ENCODE measurements around the gene SELENOI.
"Not testable (repeated sequence)": the region's sequence is repeated elsewhere in the genome, so short reads cannot be mapped to it uniquely, and the experiment has no call there.

SELENOI gene, protein sequence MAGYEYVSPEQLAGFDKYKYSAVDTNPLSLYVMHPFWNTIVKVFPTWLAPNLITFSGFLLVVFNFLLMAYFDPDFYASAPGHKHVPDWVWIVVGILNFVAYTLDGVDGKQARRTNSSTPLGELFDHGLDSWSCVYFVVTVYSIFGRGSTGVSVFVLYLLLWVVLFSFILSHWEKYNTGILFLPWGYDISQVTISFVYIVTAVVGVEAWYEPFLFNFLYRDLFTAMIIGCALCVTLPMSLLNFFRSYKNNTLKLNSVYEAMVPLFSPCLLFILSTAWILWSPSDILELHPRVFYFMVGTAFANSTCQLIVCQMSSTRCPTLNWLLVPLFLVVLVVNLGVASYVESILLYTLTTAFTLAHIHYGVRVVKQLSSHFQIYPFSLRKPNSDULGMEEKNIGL

DNA sequence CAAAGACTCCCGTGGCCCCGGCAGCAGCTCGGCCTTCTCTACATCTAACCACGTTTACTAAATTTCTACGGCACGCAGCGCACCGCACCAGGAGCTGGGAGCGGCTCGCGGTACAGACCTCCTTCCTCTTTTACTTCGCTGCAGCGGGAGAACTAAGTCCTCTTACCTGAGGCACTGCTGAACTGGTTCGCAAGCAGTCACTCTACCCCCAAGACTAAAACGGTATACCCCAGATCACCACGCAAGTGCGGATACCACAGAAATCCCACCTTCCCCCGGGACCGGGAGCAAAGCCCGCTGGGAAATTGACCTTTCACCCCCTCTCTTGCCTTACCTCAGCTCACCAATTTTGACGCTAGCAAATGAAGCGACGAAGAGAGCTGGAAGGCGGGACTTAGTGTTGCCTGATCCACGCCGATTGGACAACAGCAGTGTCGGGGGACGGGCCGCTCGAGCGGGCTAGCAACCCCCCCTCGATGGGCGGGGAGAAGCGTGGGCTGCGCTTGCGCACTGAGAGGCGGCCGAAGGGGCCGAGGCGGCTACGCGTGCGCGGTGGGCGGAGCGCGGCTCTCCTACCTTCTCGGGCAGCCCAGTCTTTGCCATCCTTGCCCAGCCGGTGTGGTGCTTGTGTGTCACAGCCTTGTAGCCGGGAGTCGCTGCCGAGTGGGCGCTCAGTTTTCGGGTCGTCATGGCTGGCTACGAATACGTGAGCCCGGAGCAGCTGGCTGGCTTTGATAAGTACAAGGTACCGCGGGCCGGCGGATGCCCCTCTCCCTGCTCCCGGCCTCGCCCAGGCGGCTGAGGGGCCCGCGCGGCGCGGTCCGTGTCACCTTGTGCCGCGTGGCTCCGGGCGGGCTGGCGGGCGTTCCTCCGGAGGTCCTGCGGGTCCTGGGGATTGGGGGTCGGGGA lies at the start of gene SELENOI:
Gene SELENOI (plus strand): TSS at position 599 of the 909 bp plus-strand sequence. CDS start 90 bp downstream, at position 689.
- peak; percentile 97 to 100 (median 99) for DNase-seq (ENCODE audit: low read depth in 3 of 3)

DNA sequence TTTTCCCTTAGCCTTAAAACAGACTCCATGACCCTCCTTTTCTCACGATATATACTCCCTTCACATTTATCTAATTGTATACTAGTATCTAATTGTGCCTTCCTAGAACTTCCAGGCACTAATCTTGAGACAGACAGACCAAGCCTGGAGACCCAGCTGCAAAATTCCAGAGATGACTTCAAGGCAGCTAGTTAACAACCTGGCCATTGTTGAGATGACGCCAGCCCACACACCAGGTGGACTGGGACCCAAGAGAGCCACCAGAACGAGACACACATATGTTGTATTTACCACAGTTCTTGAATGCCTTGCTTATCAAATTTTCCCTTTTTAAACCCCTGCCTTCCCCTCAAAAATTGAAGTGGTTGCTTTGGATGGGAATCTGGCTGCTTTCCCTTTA lies 48.9 kb upstream of the SELENOI start:
- DNase-seq (ENCODE audit: low read depth in 3 of 3), result no peak

DNA sequence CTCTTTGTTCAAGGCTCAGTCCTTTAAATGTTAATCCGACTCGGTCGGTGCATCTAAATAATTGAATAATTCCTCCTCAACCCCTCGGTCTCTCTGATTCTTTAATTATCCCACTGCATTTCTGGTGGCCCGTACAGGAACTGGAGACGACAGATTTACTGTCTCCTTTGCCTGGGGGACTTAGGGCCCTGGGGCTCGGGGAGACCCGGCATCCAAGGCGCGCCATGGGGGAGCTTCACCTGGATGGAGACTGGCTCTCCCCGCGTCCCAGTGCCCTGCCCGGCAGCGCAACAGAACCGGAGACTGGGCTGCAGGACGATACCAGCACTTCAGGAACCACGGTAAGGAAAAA lies 47.7 kb upstream of the SELENOI start:
- no peak for DNase-seq (ENCODE audit: low read depth in 3 of 3)

DNA sequence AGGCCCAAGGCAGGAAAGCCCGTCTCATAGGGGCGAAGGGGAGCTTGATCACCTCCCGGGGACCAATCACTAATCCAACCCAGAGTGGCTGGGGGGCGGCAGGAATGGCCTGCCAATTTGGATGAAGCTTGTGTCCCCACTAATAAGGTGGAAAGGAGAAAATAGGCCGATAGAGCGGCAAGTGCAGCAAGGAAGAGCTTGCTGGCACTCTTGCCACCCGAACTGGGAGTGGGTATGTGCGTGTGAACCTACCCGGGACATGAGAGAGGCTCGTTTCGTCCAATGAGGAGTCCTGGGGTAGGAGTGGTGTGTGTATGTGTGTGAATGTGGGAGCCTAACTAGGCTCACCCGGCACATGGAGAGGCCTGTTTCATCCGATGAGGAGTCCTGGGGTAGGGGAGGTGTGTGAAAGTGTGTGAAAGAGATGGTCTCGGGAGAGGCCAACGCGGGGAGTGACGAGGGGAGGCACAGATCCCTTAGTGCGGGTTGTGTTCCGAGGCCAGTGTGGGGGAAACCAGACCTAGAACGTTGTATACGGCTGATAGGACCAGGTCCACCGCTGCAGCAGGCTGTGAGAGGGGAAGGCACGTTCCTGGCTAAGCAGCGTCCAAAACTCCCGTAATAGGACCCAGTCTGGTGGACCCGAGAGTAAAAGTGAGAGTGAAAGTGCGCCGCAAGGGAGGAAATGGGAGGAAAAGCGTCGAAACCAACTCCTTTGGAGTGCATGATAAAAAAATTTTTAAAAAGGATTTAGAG lies 47.1 kb upstream of the SELENOI start:
- peak in 1 of 3 experiments; percentile 17 for DNase-seq (ENCODE audit: low read depth in 3 of 3)

DNA sequence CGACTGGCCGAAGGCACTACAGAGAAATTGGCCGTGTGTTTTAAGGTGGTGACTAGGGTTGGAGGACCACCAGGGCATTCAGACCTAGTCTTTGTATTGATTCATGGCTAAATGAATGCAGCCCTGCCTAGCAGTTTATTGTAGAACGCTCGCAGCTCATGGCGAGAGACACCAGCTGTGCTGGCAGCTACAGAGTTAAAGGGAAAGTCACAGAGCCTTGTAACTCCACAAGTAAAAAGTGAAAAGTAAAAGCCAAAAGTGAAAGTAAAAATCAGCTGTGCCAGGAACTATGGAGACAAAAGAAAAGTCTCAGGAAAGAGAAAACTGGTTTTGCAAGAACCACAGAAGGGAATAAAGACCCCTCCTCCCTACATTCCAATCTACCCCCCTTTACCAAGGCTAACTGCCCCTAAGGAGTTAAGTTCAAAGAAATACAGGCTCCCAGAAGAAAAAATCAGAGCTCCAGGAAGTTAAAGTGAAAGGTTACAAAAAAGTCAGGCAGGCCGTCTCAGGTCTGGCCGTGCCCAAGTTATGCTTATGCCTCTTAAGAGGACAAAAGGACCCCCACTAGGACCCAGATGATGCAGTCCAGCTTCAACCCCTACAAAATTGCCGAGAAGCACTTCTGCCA lies 46.4 kb upstream of the SELENOI start:
- DNase-seq (ENCODE audit: low read depth in 3 of 3), result no peak

DNA sequence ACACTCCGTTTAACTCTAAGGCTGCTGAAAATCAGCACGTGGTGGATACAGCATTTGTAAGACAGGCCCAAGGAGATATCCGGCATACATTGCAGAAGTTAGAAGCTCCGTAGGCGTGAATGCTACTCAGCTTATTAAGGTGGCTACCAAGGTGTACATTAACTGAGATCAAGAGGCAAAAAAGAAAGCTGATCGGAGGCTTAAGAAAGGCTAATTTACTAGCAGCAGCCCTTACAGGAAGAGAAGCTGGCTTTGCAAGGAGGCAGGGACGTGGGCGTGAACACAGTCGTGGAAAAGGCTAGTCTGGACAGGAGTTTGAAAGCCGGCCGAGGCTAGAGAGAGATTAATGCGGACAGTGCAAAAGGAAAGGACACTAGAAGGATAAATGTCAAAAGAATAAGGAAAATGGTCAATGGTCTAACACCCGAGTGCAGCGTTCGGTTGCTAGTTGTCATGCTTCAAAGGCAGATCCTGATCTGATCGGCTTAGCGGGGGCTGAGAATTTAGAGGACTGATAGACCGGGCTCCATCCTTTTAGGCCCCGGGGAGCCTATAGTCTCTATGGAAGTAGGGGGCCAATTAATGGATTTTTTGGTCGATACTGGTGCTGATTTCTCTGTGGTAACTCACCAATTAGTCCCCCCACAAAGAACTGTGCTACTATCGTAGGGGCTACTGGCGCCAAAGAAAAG lies 45.6 kb upstream of the SELENOI start:
- no peak for DNase-seq (ENCODE audit: low read depth in 3 of 3)

DNA sequence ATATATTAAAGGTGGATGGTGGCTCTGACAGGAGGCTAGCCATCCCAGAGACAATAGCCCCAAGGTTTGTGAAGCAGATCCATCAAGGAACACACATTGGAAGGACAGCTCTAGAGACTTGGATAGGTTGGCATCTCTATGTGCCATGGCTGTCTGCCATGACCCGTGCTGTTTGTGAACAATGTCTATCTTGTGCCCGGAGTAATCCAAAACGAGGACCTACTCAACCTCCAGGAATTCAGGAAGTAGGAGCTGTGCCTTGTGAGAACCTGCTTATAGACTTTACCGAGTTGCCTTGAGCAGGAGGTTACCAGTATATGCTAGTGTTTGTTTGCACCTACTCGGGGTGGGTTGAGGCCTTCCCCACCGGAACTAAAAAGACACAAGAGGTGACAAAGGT lies 43.1 kb upstream of the SELENOI start:
- DNase-seq (ENCODE audit: low read depth in 3 of 3), result no peak

DNA sequence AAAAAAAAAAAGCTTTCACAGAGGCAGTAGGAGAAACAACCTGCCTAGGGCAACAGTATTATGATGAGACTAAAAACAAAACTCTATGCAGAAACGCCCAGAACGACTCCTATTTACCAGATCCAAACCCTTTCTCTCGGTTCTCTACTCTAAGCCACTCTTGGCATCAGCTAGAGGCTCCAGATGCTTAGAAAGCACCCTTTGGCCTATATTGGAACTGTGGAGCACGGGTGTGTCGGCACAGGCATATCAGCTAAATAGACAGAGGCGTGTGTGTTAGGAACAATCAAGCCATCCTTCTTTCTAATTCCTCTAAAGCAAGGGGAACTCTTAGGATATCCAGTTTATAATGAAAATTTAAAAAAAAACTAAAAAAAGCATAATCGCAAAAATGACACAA lies 40.8 kb upstream of the SELENOI start:
- DNase-seq (ENCODE audit: low read depth in 3 of 3), result not testable (repeated sequence)

DNA sequence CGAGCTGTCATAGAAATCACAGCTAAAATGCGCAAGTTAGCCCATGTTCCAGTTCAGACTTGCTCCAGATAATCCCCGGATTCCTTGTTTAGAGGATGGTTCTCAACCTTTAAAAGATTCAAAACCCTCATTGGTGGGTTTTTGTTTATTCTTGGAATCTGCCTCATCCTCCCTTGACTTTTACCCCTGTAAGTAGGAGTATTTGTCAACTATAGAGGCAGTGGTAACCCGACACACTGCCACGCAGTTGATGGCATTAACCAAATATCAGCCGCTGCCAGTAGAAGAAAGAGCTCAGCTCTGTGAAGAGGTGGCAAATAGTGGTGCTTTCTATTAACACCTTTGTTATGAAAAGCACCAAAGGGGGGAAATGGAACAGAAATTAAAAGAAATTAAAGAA lies 40.4 kb upstream of the SELENOI start:
- no peak for DNase-seq (ENCODE audit: low read depth in 3 of 3)

DNA sequence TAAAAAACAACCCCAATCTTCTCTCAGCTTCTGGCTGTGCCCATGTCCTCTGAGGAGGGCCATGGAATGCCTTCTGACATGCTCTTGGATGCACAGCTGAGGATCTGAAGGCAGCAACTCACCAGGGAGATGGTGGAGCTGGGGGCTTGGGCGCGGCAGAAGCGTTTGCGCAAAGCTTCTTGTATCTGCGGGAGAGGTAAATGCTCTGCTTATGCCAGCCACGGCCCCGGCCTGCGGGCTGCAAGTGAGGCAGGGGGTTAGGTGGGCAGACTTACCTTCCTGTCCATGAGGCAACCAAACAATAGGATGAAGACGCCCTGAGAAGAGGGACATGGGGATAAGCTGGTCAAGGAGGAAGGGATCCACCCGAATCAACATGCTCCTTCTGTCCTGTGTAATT lies 36.0 kb upstream of the SELENOI start:
- DNase-seq (ENCODE audit: low read depth in 3 of 3), result no peak

DNA sequence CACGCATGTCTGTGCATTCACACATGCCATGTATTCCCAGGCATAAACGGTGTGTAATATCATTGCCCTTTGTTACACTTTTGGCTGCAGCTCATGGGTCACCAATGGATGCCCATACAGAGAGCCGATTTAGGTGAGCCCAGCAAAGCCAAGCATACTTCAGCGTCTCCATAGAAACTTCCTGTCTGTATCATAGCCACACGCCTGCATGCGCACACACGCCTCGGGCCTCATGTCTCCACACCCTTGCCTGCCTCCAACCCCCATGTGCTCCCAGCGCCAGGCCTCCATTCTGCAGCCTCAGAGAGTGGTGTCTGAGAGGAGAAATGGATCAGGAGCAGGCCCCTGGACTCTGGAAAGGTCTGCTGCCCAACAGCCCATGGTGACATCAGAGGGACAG lies 33.5 kb upstream of the SELENOI start:
- DNase-seq (ENCODE audit: low read depth in 3 of 3), result no peak

DNA sequence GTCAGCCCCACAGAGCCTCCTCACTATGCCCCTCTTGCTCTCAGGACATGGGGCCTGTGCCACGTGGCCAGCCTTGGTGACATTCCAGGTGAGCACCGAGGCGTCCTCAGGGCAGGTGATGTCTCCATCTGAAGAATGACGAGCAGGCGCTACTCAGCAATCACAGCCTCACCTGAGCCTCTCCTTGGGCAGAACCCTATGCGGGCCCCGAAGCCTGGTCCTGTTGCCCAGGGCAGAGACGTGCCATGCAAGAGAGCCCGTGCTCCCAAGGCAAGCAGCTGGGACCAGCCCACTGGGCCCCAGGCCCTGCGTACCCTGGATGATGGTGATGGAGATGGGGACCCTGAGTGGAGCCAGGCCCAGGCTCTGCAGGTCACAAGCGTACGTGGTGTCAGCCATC lies 32.5 kb upstream of the SELENOI start:
- DNase-seq (ENCODE audit: low read depth in 3 of 3), result no peak

DNA sequence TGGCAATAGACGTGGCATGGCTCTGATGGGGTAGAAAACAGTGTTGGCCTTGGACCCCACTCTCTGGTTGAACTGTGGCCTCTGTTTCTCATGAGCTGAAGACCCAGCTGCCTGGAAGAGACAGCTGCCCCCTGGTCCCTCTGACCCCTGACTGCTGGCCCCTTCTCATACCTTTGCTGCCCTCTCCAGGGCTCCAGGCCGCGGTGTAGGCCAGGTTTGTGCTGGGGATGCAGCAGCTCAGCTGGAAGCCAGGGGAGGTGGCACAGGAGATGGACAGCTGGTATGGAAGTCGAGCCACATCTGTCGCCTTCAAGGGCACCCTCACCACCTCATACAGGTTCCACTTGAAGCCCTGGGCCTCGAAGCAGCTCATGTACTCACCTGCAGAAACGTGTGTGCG lies 31.7 kb upstream of the SELENOI start:
- DNase-seq (ENCODE audit: low read depth in 3 of 3), result no peak

DNA sequence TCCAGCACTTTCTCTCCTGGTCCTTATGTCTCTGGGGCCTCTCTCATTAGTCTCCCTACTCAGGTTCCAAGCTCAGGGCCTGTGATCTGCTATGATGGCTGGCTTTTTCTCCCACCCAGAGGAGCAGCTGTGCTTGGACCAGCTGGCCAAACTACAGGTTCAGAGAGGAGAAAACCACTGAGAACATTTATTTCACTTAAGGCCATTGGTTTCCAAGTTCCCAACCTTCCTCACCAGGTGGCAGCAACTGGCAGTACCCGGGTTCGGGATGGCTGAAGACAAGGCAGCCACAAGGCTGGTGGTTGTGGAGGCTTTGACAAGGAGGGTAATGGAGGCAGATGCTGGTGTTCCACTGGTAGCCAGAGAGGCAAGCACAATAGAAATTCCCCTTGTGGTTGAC lies 29.9 kb upstream of the SELENOI start:
- no peak for DNase-seq (ENCODE audit: low read depth in 3 of 3)

DNA sequence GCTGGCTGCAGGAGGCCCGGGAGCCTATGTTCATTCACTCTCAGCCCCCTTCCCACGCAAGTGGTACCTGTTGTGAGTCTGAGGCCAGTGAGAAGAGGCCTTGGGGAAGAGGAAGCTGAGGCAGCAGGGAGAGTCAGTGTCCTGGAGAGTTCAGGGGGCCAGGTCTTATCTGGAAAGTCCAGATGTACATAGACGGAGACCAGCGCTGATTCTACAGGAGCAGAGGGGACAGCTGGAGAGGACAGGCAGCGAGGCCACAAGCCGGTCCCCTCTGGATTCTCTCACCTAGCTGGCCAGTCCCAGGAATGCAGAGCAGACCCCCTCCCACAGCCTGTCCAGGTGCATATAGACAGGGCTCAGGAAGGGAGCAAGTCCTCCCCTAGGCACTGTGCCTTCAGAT lies 29.1 kb upstream of the SELENOI start:
- DNase-seq (ENCODE audit: low read depth in 3 of 3), result no peak

DNA sequence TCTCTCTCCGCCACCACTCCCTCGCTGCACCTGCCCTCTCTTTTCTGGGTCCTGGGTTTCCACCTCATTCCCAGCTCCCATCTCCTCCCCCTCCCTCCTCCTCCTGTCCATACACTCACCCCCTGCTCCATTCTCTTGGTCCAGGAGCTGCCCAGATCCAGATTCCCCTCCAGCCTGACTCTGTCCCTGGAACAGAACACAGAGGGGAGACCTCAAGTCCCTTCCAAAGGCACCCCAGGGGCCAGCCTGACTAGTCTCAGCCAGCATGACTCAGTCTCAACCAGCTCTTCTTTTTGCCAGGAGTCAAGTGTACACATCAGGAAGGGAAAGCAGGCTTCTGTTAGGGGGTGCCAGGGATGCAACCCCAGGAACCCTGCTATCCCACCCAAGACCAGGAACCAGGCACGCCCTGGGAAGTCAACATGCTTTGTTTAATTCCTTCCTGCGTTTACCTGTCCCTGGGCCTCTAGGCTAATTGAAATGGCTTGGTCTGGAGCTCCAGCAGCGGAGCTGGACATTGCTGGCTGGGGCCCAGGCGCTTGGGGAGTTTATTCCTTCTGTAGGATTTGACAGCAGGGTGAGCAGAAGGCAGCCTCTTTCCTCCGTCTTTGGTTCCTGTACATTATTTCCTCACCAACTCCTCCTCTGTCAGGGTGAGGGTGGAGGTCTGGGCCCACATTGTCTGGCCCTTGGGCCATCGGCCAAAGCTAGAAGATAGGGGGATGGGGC lies 28.4 kb upstream of the SELENOI start:
- DNase-seq (ENCODE audit: low read depth in 3 of 3), result no peak

DNA sequence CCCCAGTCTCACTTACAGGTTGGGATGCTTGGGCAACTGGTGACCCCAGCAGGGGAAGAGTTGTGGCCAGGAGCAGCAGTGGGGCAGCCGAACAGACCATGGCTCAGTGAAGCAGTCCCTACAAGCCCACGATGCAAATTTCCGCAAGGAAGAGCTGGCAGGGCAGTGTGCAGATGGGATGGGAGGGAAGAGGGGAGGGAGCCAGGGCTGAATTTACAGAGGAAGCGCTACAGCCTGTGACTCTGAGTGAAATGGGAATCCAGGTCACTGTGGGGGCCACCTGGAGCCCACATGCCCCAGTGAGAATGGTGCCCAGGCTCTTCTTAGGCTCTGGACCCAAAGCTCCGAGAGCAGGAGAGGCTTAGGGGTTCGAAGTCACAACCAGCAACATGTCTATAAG lies 27.0 kb upstream of the SELENOI start:
- DNase-seq (ENCODE audit: low read depth in 3 of 3), result no peak

DNA sequence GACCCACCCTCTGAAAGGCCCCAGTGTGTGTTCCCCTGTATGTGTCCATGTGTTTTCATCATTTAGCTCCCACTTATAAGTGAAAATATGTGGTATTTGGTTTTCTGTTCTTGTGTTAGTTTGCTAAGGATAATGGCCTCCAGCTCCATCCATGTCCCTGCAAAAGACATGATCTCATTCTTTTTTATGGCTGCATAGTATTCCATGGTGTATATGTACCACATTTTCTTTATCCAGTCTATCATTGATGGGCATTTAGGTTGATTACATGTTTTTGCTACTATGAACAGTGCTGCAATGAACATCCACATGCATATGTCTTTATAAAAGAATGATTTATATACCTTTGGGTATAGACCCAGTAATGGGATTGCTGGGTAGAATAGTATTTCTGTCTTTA lies 21.5 kb upstream of the SELENOI start:
- not testable (repeated sequence) for DNase-seq (ENCODE audit: low read depth in 3 of 3)

DNA sequence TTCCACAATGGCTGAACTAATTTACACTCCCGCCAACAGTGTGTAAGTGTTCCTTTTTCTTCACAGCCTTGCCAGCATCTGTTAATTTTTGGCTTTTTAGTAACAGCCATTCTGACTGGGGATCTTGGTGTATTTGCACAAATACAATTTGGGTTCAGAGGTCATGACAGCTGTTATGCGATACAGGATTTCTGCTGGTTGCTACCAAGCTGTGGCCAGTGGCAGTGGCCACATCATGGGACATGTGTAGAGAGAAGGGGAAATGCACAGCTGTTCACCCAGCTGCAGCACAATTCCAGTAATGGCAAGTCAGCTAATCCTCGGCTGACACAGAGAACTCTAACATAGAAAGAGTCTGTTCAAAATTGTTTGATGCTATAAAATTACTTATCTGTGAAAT lies 21.0 kb upstream of the SELENOI start:
- DNase-seq (ENCODE audit: low read depth in 3 of 3), result no peak

DNA sequence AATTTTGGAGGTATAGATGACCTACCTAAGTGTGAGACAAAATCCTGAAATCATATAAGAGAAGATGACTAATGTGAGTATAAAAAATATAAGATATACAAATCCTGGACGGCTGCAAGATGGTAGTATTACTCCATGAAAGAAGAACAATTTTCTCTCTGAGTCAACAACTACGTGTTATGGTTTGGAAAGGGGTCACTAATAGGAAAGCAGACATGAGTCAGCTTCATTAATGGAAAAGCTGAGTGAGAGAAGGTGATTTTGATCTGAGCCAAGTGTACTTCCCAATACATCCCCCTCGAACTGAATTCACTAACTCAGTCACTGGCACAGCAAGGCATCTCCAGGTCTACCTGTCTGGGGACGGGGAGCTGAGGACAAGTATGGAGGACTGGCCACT lies 20.1 kb upstream of the SELENOI start:
- DNase-seq (ENCODE audit: low read depth in 3 of 3), result no peak

DNA sequence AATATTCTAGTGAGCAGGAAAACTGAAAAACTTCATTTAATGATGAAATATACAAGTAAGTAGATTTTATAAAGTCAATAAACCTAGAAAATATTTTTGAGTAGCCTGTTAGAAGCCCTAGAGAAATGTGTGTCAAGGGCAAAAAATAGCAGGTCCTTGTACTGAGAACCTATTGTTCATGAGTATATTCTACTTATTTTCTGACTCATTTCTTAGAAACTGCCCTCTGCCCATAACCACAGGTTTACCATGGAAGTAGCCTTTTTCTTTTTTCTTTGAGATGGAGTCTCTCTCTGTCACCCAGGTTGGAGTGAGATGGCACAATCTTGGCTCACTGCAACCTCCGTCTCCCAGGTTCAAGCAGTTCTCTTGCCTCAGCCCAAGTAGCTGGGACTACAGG lies 19.4 kb upstream of the SELENOI start:
- no peak for DNase-seq (ENCODE audit: low read depth in 3 of 3)

Data from stimulated activated CD4-positive, alpha-beta T cell treated with anti-CD3 and anti-CD28 coated beads, TNF-alpha, amount 100 ng/mL, for 4 hours (primary cell).